ENCODE measurements around the gene CXXC5.

Gene CXXC5

GRCh38 chr5:139638736-139639618 lies 9.2 kb upstream of the CXXC5 start:
- DNase-seq: no peak

GRCh38 chr5:139639619-139640380 lies 8.3 kb upstream of the CXXC5 start:
- DNase-seq: peak; percentile 60

- no peak for DNase-seq
Observed at GRCh38 chr5:139640421-139641115, 7.6 kb upstream of the CXXC5 start.

- DNase-seq: no peak
Observed at GRCh38 chr5:139641116-139642080, 6.8 kb upstream of the CXXC5 start.

DNA sequence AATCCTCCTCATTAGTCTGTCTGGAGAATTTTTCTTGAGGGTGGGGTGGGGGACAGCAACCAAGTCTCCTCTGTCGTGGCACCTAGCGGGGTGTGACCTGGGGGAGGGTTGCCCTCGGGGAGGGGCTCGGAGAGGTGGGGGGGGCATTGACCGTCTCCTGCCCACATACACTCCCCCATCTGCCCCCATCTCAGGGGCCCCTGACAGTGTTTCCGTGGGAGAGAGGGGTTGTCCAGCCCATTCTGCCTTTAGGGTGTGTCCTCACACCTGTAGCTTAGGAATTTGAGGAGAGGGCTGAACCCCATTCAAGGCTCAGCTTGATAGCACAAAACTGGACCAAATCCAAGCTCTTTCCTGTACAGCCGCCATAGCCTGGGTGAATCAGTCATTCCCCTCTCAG lies 5.9 kb upstream of the CXXC5 start:
- no peak for DNase-seq

GRCh38 chr5:139642891-139643871 lies 5.0 kb upstream of the CXXC5 start:
- DNase-seq: peak; percentile 95

DNA sequence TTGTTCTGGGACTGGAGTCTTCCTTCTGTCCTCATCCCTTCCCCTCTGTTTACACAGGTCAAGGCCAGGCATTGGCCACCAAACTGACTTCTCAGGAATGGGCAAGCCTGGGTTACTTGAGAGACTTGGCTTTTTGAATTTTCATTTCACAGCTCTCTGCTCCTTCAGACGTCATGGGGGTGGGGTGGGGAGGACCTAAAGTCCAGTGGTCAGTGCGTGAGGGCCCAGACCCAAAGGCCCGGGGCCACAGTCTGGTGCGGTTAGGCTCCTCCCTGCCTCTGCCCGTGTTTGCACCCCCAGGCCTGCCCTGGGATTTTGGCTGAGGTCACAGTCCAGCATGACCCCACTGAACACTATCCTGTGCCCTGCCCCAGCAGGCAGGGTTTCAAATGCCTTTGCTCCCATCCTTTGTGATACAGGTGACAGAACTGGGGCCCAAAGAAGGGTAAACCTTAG lies 4.1 kb upstream of the CXXC5 start:
- no peak for DNase-seq

DNA sequence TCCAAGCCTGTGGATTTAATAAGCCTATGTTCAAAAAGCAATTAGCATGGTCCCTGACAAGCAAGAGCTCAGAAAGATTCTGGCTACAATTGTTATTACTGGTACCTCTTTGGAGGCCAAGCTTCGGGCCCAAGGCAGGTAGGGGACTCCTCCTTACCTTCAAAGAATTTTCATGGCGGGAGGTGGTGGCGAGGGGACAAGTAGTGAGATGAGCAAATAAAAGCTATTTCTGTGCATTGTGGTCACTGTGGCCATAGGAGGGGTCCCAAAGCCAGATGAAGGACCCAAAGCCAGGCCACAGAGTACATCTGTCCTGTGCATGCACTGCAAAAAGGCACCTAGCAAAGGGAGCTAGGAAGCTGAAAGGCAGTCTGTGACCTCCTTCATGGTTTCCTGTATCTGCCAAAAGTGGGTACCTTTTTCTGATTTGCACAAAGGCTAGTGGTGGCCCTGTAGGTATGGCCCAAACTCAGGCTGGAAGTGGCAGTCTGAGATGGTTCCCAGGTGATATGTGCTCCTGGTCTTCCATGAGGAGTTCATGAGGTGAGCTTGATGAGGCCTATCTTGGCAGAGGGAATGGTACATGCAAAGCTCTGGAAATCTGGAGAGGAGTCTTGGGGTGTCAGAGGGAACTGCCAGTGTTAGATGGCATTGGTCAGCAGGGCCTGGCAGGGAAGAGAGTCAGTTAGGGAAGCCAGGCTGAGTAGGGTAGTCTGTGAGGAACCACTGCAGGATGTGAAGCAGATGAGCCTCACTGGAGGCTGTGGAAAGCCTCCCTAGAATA lies 3.3 kb upstream of the CXXC5 start:
- DNase-seq: no peak

- DNase-seq: no peak
Observed at GRCh38 chr5:139645430-139645871, 2.7 kb upstream of the CXXC5 start.

DNA sequence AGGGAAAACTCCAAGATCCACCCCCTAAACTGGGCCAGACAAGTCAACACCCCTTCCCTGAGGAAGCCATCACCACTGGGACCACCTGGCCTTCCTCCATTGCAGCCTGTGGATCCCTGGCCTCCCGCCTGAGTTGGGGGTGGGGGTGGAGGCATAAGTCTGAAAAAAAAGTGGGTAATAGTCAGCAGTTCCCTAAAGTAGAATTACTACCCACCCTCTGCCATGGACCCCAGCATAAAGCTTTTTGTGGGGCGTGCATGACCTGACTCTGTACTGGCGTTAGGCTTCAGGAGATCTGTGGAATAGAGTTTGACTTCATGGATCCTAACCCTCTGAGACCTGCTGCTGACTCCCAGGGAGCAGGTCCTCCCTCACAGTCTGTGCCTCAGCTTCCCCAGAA lies 2.0 kb upstream of the CXXC5 start:
- no peak for DNase-seq

GRCh38 chr5:139646912-139647505 lies 1.1 kb upstream of the CXXC5 start:
- DNase-seq: no peak

DNA sequence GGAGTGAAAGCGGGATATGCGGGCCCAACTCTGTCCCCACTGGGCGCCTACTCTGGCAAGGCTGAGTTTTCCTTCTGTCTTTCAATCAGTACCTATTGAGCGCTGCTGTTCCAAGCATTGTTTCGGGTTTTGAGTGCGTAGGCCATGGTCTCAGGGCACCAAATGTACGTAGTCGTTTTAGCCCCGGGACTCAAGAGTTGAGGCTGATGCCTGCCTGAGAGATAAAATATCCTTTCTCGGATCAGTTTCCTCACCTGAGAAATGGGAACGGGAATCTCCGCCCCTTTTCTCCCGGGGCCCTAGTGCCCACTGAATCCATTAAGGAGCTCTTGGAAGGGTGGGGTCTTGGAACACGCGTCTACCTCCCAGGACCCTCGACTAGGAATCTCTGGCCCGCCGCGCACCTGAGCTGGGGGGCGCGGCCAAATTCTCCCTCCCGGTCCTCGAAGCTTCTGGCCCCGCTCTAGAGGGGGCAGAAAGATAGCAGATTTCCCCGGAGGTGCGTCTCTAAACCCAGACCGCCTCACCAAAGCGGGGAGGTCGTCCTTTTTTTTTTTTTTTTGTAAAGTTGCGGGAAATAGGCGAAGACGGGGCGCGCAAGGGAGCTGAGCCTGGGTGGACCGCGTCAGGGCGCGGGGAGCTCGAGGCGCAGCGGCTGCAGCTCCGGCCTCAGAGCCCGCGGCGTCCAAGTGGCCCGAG lies 494 bp upstream of the CXXC5 start:
- DNase-seq: no peak

DNA sequence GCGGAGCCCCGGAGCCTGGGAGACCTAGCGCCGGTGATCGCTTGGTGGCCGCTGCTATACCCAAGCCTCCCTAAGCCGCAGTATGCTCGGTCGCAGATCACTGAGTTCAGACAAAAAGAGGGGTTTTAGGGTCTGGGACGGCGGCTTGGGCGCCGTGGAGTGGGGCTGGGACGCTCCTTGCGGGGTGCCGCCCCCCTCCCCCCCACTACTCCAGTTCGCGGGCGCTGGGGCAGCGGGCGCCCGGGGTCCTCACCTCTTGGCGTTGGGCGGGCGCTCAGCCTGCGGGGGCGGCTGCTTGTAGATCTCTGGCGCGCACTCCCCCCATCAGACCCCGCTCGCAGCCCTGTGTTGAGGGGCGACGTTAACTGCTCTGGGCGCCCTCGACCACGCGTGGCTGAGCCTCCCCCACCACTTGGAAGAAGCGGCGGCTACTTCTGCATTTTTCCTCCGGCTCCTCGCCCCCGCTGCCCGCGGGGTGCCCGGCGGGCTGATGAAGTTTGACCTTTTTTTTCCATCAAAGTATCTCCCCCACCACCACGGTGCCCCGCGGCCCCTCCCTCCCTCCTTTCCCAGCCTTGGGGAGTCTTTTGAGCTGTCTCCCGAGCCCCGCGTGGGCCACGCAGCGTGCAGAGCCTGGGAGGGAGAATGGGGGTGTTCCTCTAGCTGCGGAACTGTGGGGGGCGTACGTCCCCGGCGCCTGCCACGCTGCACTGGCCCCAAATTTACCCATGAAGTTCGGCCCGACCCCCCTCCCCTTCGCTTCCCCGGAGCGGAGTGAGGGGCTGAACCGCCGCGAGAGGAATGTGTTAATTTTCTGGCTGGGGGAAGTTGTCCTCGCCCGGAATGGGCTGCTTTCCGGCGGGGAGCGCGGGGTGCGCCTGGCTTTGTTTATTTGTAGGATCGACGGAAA lies 1.2 kb downstream of the CXXC5 start:
- peak; percentile 72 for DNase-seq

- DNase-seq: peak; percentile 64
Observed at GRCh38 chr5:139650031-139650688, 2.0 kb downstream of the CXXC5 start.

GRCh38 chr5:139650689-139651042 lies 2.5 kb downstream of the CXXC5 start:
- peak; percentile 55 for DNase-seq

DNA sequence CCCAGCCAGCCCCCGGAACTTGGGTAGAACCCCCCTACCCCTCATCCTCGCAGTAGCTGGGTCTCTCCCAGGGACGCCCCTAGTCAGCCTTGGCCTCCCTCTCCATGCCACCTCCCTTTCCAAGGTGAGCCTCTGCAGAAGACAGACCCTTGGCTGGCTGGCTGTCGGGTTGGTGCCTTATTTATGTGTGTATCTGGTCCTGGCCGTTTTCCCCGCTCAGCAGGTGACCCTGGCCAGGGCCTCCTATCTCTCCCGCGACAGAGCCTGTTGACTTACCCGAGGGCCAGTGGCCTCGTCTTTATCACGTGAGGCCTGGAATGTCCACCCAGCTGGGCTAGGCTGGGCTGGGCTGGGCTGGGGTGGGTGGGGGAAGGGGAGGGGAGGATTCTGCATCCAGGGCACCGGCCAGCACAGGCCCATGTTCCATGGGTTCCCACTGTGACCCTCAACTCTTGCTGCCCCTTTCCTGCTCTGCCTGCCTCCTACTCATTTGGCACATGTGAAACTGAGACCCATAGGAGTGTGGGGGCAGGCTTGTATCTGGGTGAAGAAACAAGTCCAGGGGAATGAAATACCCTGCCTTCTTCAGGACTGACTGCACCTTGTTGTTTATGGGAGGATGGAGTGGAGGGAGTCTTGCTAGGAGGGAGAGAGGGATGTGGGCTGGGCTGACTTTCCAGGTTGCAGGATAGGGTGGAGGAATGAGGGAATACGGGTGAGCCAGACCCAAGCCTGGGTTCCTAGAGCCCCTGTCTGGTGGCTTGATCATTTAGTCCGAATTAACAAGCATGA lies 3.1 kb downstream of the CXXC5 start:
- peak; percentile 80 for DNase-seq
